Skeletal muscle tissue (tissue), 4 donors: ENCODE results near the gene YIF1A. TPM values are rescaled to one million over a fixed set of nuclear protein-coding genes. Genes with fewer than 3 reads are reported as not detected.

ENCODE experiments used
- H3K27ac ChIP-seq: one replicate; pipeline ENCODE4 v1.7.0; 2013; ENCODE audit warnings: mild to moderate bottlenecking, low read depth, low read length, inconsistent platforms
- H3K27me3 ChIP-seq, 3 donors: one replicate each; pipeline ENCODE4 v1.7.0; 2013; ENCODE audit warnings: low read length in 3 of 3; ENCODE audit not compliant: control insufficient read depth in 3 of 3, insufficient read depth in 3 of 3
- H3K36me3 ChIP-seq, 3 donors: one replicate each; pipeline ENCODE4 v1.7.0; 2013; ENCODE audit warnings: low read length in 3 of 3; ENCODE audit not compliant: control insufficient read depth in 3 of 3, insufficient read depth in 3 of 3
- H3K4me1 ChIP-seq, 3 donors: one replicate each; pipeline ENCODE4 v1.7.0; 2013; ENCODE audit warnings: low read length in 3 of 3, mild to moderate bottlenecking in 3 of 3; ENCODE audit not compliant: control insufficient read depth in 3 of 3, insufficient read depth in 3 of 3
- H3K4me3 ChIP-seq, 3 donors: one replicate each; pipeline ENCODE4 v1.7.0; 2013; ENCODE audit warnings: low read length in 3 of 3
- H3K9ac ChIP-seq, 3 donors: one replicate each; pipeline ENCODE4 v1.7.0; 2013; ENCODE audit warnings: low read length in 3 of 3, mild to moderate bottlenecking in 3 of 3, moderate library complexity in 2 of 3, low read depth in 1 of 3
- H3K9me3 ChIP-seq, 3 donors: one replicate each; pipeline ENCODE4 v1.7.0; 2013; ENCODE audit warnings: low read length in 3 of 3; ENCODE audit not compliant: control insufficient read depth in 3 of 3
- total RNA-seq: library from RNA; depleted of rRNA; stranded (reverse); fragments of >200 nt; gene quantifications from one replicate; pipeline ENCODE4 v1.2.3, GENCODE V29; 2014
- donor health status: Osteomylitis.

Gene YIF1A
- total RNA-seq, 1 donor from 2014 or later = 57.4 TPM

- peaks cover 12 to 21% (median 19%) of the 10 kb centered on the region in 3 donors for H3K4me1 ChIP-seq
- no peak overlapping the region for H3K4me3 ChIP-seq
- H3K27me3 ChIP-seq = no peaks in the 10 kb centered on the region
- H3K9me3 ChIP-seq = no peaks in the 10 kb centered on the region
- H3K36me3 ChIP-seq = peaks cover 40 to 50% (median 42%) of the 10 kb centered on the region in 3 donors
- no peak overlapping the region for H3K27ac ChIP-seq
- no peak overlapping the region for H3K9ac ChIP-seq
Observed at GRCh38 chr11:66238786-66239413, 50.0 kb downstream of the YIF1A start.

- Histone ChIP-seq H3K4me1 (peaks cover 12 to 21% (median 19%) of the 10 kb centered on the region in 3 donors), H3K27me3 (no peaks in the 10 kb centered on the region), H3K36me3 (peaks cover 50 to 60% (median 50%) of the 10 kb centered on the region in 3 donors), H3K27ac (no peak overlapping the region), H3K9me3 (no peaks in the 10 kb centered on the region), H3K9ac (no peak overlapping the region), H3K4me3 (no peak overlapping the region)
Observed at GRCh38 chr11:66237867-66238266, 51.1 kb downstream of the YIF1A start.

GRCh38 chr11:66235141-66235540 is 53.8 kb downstream of the YIF1A start:
- Histone ChIP-seq H3K36me3 (peaks cover 60 to 72% (median 66%) of the 10 kb centered on the region in 3 donors), H3K27ac (no peak overlapping the region), H3K9ac (no peak overlapping the region), H3K4me1 (peaks cover under 1 to 2% (median 1%) of the 10 kb centered on the region in 3 donors), H3K9me3 (no peaks in the 10 kb centered on the region), H3K27me3 (no peaks in the 10 kb centered on the region), H3K4me3 (no peak overlapping the region)

Other genes starting within 250 kb of the YIF1A start
- under 0.01 TPM for gene GAL3ST3, start 240.0 kb downstream of the YIF1A start, total RNA-seq
- 62.1 TPM for gene SF3B2, start 236.8 kb downstream of the YIF1A start, total RNA-seq
- gene PACS1, start 218.9 kb downstream of the YIF1A start, total RNA-seq = 13.6 TPM
- gene KLC2, start 31.4 kb downstream of the YIF1A start, total RNA-seq = 9.9 TPM
- gene RAB1B, start 20.5 kb downstream of the YIF1A start, total RNA-seq = 33.9 TPM
- gene CNIH2, start 11.0 kb downstream of the YIF1A start, total RNA-seq = not detected
- not detected for gene TMEM151A, start 2.8 kb upstream of the YIF1A start, total RNA-seq
- 19.3 TPM for gene CD248, start 27.9 kb upstream of the YIF1A start, total RNA-seq
- gene RIN1, start 47.3 kb upstream of the YIF1A start, total RNA-seq = 5.7 TPM
- 28.2 TPM for gene BRMS1, start 56.0 kb upstream of the YIF1A start, total RNA-seq
- 24.5 TPM for gene B4GAT1, start 58.5 kb upstream of the YIF1A start, total RNA-seq
- gene SLC29A2, start 82.6 kb upstream of the YIF1A start, total RNA-seq = 4.2 TPM
- under 0.01 TPM for gene NPAS4, start 131.9 kb upstream of the YIF1A start, total RNA-seq
- gene MRPL11, start 149.7 kb upstream of the YIF1A start, total RNA-seq = 27.1 TPM
- 9.4 TPM for gene PELI3, start 177.8 kb upstream of the YIF1A start, total RNA-seq
- gene DPP3, start 191.3 kb upstream of the YIF1A start, total RNA-seq = 26.1 TPM
- 14.6 TPM for gene BBS1, start 221.5 kb upstream of the YIF1A start, total RNA-seq